DMS153 treated with DMSO at 0.1 percent for 48 hours (cell line): ENCODE measurements around the gene FIGNL1.
"Not testable (repeated sequence)": the region's sequence is repeated elsewhere in the genome, so short reads cannot be mapped to it uniquely, and the experiment has no call there.

ENCODE experiments used
- DNase-seq: peaks from one replicate; lab custom pipeline; 2025; ENCODE audit not compliant: unreplicated experiment; lab: John Stamatoyannopoulos, UW

The FIGNL1 gene

GRCh38 chr7:50471970-50472369 is 21.8 kb upstream of the FIGNL1 start:
- DNase-seq, result no peak

GRCh38 chr7:50470250-50471163 is 20.4 kb upstream of the FIGNL1 start:
- no peak for DNase-seq

GRCh38 chr7:50469181-50469580 is 19.0 kb upstream of the FIGNL1 start:
- no peak for DNase-seq

- no peak for DNase-seq
These were observed 17.9 kb upstream of the FIGNL1 start for GRCh38 chr7:50467817-50468610.

- DNase-seq, result no peak
These were observed 16.9 kb upstream of the FIGNL1 start for GRCh38 chr7:50466815-50467585.

GRCh38 chr7:50463035-50463434 is 12.9 kb upstream of the FIGNL1 start:
- no peak for DNase-seq

GRCh38 chr7:50462361-50462760 is 12.2 kb upstream of the FIGNL1 start:
- no peak for DNase-seq

- DNase-seq, result no peak
These were observed 11.5 kb upstream of the FIGNL1 start for GRCh38 chr7:50461695-50462094.

GRCh38 chr7:50459183-50459582 is 9.0 kb upstream of the FIGNL1 start:
- DNase-seq, result not testable (repeated sequence)

GRCh38 chr7:50458651-50459050 is 8.5 kb upstream of the FIGNL1 start:
- DNase-seq, result not testable (repeated sequence)

GRCh38 chr7:50456371-50457123 is 6.4 kb upstream of the FIGNL1 start:
- DNase-seq, result no peak

- no peak for DNase-seq
These were observed 5.5 kb upstream of the FIGNL1 start for GRCh38 chr7:50455658-50456057.

GRCh38 chr7:50454968-50455367 is 4.8 kb upstream of the FIGNL1 start:
- DNase-seq, result no peak

- DNase-seq, result peak; percentile 46
These were observed 461 bp upstream of the FIGNL1 start for GRCh38 chr7:50450590-50451032.

- DNase-seq, result no peak
These were observed 659 bp downstream of the FIGNL1 start for GRCh38 chr7:50449501-50449880.

- no peak for DNase-seq
These were observed 1.3 kb downstream of the FIGNL1 start for GRCh38 chr7:50448823-50449222.

- no peak for DNase-seq
These were observed 3.6 kb downstream of the FIGNL1 start for GRCh38 chr7:50446542-50446960.

- DNase-seq, result no peak
These were observed 13.9 kb downstream of the FIGNL1 start for GRCh38 chr7:50436133-50436806.

GRCh38 chr7:50431722-50432305 is 18.3 kb downstream of the FIGNL1 start:
- no peak for DNase-seq

GRCh38 chr7:50431316-50431715 is 18.8 kb downstream of the FIGNL1 start:
- DNase-seq, result no peak
